GM19240 (cell line): ENCODE measurements around the gene MAN1B1.
"Not testable (repeated sequence)": the region's sequence is repeated elsewhere in the genome, so short reads cannot be mapped to it uniquely, and the experiment has no call there.

Experiments
- DNase-seq: peaks from one replicate; pipeline ENCODE4 v3.0.0; 2011; ENCODE audit warnings: low spot score; ENCODE audit not compliant: insufficient read length

The MAN1B1 gene

DNA sequence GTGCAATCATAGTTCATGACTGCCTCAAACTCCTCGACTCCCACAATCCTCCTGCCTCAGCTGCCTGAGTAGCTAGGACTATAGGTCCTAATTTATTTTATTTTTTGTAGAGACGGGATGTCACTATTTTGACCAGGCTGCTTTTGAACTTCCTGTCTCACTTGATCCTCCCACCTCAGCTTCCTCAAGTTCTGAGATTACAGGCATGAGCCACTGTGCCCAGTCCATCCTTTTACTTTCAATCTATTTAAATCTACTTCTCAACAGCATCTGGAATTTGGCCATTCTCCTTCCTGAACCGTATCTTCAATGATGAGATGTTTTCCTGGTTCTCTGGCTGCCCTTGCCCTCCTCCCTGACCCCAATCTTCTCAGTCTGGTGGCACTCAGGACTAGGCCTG is 40.0 kb downstream of the MAN1B1 start:
- no peak for DNase-seq

DNA sequence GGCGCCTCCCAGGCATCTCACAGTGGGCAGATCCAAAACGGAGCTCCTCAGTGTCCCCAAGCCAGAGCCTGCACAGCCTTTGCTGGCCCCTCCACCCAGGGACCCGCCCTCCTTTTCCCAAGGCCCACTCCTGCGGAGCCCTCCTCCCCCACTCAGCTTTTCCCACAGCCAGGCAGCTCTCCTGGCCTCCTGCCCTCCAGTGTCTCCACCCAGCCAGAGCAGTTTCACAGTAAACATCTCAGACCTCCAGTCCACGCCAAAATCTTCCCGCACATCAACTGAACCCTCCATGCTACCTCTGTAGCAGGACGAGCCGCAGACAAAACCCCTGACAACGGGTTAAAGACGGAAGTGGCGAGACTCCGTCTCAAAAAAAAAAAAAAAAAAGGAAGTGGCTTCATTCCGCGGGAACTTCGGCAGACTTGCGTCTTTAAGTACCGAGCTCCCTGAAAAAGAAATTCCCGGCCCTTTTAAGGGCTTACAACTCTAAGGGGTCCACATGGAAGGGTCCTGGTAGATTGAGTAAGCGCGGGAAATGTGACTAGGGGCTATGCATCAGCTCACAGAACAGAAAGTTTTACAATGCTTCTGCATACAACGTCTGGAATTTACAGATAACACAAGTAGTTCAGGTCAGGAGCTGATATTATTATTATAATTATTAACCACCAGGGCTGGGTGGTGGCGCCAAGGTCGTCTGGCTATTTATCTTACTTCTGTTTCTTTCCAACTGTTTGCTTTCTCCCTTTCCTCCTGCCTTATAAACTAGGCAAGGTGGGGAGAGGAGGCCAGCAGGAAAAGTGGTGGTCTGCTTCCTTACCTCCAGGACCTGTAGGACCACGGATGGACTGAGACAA is 40.7 kb downstream of the MAN1B1 start:
- no peak for DNase-seq

DNA sequence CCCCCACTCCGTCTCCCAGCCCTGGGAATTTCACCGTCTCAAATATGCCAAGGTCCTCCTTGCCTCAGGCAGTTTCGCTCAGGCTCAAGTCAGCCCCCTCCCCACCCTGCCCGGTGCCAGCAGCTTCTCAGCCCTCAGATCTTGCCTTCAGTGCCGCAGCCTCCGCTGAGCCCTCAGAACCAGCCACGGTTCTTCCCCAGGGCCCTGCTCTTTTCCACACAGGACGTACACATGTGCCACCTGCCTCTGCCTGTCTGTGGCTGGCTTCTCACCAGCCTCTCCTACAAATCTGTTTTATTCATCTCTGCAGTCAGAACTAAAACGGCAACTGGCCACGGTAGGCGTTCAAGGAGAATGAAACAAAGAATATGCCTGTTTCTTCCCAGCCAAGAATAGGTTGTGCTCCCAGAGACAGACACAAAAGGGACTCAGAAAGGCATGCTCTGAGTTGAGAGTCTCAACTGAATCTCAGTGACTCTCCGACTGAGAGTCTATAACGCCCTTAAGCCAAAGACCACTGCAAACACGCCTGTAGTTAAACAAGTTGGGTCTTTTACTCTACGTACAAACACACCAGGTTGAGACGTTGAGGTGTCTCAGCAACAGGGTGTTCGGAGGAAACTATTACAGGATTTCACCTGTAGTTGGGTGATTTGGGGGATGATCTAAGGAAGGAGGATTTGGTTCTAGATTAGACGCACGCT is 41.5 kb downstream of the MAN1B1 start:
- no peak for DNase-seq

DNA sequence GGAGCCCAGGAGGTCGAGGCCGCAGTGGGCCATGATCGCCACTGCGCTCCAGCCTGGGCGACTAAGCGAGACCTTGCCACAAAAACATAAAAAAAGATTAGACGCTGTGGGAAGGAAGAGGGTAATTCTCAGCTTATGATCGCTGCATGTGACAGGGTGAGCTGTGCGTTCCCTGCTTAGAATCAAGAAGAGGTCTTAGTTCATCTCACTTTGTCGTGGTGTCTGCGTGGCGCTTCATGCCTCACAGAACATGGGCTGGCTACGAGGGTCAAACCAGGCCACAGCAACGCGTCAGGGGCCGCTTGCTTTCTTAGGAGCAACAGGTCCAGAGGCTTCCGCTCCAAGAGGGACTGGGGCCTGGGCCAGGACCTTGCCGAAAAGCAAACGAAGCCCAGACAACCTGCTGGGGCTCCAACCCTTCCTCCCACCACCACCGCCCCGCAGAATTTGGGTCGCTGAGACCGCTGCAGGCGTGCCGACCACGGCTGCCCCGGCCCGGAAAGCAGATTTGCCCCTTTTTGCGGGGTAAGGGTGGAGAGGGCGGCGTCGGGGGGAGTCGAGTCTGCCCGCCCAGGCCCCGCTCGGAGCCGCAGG is 42.2 kb downstream of the MAN1B1 start:
- no peak for DNase-seq

DNA sequence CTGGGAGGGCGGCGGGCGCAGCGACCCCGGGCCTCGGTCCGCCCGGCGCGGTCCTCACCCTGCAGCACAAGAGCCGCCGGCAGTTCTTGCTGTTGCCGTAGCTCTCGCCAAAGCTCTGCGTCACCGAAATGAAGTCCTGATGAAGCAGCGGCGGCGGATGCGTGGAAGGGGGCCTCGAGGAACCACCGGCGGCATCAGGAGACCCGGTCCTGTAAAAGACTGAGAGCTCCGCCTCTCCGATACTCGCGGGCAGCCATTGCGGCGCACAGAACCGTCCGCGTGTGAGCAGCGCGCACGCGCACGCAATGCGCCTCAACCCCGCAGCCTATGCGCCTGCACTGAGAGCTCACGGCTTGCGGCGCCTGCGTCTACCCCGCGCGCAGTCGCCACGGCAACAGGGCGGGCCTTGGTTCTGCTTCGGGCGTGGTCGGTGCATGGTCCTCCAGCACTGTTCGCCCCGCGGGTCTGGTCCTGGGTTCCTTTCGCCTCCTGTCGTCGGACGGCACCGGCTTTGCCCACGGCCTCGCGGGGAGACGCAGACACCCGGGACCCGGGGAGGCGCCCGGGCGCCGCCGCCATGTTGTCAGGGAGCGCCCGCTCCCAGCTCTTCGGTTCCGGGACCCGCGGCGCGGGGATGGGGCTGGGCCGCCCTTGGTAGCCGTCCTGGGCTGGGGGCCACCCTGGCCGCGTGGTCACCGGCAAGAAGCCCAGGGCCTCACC is 42.8 kb downstream of the MAN1B1 start:
- peak; percentile 94 for DNase-seq

DNA sequence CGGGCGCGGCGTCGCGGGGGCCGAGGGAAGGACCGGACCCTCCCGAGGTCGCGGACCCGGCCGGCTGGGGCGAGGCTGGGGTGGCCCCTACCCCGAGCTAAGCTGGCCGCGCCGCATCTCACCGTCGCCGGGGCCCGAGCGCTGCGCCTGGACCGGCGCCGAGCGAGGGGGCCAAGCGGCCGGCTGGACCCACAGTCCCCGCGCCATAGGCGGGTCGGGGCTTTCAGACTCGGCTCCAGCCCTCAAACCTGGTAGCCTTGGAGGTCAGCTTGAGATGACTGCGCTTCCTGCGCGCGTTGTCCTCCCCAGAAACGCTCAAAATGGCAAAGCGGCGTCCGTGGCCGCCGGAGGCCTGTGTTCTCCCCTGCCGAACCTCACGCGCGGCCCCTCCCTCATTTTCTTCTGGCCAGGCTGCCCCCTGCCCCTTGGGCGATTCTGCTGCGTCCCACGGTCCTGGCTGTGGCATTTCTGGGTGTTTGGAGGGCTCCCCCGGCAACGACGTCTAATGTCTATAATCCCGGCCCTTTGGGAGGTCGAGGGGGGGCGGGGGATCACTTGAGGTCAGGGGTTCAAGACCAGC is 43.5 kb downstream of the MAN1B1 start:
- no peak for DNase-seq

DNA sequence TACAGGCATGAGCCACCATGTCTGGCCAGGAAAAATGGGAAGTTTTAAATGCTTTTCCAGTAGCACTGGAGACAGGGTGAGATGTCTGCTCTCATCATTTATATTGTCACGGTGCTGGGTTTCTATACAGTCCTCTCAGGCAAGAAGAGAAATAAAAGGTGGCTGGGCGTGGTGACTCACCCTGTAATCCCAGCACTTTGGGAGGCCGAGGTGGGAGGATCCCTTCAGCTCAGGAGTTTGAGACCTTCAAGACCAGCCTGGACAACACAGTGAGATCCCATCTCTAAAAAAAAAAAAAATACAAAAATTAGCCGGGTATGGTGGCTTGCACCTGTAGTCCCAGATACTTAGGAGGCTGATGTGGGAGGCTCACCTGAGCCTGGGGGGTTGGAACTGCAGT is 47.4 kb downstream of the MAN1B1 start:
- no peak for DNase-seq

DNA sequence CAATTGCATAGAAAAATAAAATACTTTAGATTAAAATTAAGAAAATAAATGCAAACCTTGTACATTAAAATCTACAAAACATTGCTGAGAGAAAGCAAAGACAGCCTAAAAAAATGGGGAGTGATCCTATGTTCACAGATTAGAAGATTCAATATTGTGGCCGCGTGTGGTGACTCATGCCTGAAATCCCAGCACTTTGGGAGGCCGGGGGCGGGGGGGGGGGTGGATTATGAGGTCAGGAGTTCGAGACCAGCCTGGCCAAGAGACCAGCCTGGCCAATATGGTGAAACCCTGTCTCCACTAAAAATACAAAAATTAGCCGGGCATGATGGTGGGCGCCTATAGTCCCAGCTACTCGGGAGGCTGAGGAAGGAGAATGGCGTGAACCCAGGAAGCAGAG is 48.4 kb downstream of the MAN1B1 start:
- DNase-seq = not testable (repeated sequence)

DNA sequence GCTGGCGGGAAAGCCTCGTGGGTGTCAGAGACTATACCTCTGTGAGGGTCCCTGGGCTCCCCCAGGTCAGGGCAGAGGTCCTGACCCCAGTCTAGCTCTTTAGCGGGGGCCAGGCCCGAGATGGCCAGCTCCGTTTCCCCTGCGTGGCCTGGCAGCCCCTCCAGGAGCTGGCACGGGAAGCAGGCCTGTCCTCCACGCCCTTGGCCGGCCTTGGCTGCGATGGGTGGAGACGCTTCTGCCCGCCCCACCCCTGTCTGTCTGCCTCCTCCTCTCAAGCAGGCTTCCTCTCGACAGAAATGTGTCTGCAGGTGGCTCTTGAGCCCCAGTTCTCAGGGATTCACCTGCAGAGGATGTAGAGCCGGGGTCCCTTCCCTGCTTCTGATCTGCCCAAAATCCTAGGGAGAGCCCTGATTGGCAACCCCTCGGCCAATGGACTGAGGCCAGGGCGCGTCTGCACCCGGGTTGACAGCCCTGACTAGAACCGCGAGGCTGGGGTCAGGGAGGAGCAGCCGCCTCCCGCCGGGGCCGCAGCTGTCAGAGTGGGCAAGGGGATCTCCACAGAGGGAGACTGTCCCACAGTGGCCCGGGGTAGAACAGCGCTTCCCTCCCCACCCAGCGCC is 49.6 kb downstream of the MAN1B1 start:
- DNase-seq = no peak

DNA sequence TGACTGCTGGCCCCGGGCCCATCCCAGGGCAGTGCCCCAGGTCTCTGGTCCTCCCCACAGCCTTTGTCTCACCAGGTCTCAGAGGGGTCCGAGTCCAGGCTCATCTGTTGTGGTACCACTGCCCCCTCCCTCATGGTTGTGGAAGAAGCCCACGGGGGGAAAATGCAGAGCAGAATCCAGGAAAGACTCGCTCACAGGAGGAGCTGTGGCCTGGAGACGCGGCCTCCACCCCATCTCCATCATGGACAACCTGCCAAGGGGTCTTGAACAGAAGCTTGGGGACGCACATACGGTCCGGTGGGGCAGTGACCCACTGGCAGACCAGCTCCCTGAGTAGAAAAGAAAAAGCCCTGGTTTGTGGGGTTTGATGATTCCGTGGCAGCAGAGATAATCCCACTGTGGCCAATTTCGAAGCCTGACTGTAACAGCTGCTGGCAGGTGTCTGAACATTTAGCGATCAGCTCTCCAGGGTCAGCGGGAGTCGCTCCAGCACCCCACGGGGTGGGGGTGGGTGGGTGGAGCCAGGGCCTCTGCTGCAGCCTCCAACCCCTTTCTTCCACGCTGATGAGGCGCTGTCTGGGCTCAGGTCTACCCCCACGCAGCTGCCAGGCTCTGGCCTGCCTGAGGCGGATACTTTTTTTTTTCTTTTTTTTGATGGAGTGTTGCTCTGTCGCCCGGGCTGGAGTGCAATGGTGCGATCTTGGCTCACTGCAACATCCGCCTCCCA is 50.3 kb downstream of the MAN1B1 start:
- no peak for DNase-seq

DNA sequence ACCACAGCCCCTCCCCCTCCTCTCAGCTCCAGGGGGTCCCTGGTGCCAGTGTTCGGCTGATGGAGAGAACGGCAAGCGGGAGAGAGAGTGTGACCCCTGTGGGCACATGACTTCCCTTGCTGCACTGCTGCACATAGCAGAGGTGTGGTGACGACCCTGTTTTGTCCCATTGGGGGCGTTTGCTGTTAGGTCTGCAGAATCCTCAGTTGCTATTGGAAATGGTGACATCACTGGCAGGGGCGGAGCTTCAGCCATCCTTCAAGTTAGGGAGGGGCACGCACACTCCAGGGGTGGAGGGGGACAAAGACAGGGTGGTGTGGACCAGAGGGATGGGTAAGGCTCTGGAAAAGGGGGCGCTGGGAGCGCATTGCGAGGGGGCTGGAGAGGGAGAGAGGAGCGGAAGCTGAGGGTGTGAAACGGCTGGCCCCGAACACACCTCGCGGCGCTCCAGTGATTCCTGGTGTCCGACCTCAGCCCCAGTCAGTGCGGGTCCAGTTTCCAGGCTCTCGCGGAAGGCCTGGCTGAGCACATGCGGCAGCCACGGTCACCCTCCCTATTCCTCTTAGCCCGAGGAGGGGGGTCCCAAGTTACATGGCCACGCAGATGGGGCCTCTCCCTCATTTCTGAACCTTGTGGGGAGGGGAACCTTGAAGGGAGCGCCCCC is 51.4 kb downstream of the MAN1B1 start:
- DNase-seq = no peak

DNA sequence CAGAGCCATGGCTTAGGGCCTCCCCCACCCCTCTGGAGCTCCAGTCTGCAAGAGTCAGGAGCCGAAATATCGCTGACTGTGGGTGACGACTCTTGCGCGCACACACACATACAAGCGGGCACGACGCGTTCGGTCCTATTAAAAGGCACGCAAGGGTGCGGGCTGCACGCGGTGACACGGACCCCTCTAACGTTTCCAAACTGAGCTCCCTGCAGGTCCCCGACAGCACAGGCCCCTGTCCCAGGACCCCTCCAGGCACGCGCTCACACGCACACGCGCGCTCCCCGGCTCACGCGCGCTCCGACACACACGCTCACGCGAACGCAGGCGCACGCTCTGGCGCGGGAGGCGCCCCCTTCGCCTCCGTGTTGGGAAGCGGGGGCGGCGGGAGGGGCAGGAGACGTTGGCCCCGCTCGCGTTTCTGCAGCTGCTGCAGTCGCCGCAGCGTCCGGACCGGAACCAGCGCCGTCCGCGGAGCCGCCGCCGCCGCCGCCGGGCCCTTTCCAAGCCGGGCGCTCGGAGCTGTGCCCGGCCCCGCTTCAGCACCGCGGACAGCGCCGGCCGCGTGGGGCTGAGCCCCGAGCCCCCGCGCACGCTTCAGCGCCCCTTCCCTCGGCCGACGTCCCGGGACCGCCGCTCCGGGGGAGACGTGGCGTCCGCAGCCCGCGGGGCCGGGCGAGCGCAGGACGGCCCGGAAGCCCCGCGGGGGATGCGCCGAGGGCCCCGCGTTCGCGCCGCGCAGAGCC is 52.1 kb downstream of the MAN1B1 start, which contains the start of gene GRIN1:
Gene GRIN1 (plus strand): TSS at position 433 of the 746 bp plus-strand sequence. CDS start 333 bp downstream, outside the sequence.
- DNase-seq = no peak

DNA sequence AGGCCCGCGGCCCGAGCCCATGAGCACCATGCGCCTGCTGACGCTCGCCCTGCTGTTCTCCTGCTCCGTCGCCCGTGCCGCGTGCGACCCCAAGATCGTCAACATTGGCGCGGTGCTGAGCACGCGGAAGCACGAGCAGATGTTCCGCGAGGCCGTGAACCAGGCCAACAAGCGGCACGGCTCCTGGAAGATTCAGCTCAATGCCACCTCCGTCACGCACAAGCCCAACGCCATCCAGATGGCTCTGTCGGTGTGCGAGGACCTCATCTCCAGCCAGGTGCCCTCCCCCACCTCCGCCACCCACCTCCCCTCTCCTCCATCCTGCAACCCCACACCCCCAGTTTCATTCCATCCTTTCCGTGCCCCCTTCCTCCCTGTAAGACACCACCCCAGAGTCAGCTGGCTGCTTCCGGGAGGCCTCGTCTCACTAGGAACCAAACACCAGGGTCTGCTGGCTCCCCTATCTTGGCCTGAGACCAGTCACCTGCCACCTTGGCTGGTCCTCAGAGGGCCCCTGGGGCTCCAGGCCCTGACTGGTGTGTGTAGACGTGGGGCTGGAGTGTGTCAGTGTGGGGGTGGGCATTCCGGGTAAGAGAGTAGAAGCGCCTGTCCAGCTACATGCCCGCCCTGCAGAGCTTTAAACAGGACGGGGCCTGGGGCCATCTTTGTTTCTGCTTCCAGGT is 52.8 kb downstream of the MAN1B1 start:
- DNase-seq = no peak

DNA sequence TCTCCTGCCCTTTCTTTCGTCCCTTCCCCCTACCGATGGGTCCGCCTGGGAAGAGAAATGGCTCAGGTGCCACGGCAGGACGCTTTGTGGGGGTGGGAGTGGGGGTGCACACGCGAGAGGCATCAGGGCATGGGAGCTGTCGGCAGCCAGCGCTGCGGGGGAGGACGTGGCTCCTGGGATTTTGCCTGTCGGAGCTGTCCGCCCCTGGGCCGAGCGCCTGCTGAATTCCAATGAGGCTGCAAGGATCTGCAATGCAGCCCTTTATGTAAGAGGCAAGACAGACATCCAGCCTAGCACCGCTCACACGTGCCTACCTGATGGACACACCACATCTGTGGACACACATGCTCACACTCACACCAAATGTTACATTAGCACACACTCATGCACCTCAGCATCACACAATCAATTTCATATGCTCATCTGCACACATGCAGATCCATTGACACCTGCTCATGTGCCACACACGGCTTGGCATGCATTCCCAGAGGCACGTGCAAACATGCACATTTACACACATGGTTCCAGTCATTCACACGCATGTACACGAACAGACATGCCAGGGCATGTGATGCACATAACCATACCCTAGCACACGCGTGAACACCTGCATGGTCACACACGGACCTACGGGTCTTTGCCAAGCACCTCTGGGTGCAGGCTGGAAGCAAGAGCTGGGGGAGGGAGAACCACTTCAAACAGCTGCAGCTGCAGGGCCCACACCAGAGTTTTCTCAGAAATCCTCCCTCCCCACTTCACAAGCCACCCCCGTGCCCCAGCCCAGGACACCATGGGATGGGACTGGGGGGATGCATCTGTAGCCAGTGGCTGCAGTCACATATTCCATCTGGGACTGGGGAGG is 53.6 kb downstream of the MAN1B1 start:
- DNase-seq = no peak

DNA sequence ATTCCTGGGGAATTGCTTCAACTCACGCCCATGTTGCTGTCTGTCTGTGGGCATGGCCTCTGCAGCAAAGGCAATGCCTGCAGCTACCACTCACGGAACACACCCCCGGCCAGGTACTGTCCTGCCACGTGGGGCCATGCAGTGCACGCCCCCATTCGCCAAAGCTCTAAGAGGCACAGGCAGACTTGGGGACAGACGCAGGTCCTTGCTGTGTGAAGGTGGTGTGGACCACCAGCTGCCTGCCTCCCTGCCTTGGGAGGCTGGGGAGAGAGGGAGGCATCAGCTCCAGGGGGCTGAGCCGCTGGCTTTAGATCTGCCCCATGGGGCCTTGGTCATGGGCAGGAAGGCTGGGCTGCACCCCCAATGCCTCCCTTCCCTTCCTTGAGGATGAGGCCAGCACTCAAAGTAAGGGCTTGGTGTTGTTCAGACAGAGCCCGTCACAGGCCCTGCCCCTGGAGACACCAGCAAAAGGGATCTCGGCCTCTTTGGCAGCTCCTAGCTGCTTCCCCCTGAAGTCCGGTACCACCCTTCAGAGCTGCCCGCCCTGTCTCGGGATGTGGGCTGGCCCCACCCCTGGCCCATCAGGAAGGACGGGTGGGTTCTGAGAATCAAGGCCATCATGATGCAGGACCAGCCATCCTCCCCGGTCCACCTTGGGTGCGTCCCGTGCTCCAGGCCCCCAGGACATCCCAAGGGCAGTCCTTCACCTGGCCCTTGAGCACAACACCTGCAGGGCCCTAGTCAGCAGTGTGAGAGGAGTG is 54.4 kb downstream of the MAN1B1 start:
- no peak for DNase-seq
